Measurements from ENCODE around the gene C9orf152. TPM values are rescaled to one million over a fixed set of nuclear protein-coding genes. Genes with fewer than 3 reads are reported as not detected.
"Not testable (repeated sequence)": the region's sequence is repeated elsewhere in the genome, so short reads cannot be mapped to it uniquely, and the experiment has no call there.

Gene C9orf152
- total RNA-seq, 2 donors from 2014 or later = not detected

DNA sequence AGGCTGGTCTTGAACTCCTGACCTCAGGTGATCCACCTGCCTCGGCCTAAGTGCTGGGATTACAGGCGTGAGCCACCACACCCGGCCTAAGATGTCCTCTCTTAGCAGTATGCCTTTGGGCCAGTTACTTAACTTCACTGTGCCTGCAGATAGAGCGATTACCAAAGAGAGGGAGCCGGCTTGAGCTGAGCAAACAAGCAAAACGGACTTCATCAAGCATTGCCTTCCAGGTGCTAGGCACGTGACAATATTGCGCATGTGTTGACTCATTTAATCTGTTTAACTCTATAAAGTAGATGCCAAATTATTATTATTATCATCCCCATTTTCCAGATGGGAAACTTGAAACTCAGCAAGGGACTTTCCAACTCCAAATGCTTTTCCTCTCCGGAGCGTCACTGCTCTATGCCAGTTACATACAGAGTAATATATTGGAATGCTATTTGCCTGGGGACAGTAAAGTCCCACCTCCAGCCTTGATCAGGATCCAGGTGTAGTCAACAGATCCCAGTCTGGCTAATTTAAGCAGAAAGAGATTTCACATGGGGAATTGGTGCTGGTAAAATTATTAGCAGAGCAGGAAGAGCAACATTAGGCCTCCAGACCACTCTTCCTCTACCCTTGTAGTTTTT is 5.6 kb upstream of the C9orf152 start:
- DNase-seq (ENCODE audit: low spot score) = no peak
- Histone ChIP-seq H3K36me3 (no peaks in the 10 kb centered on the region), H3K27ac (no peak overlapping the region), H3K4me3 (no peak overlapping the region), H3K4me1 (no peaks in the 10 kb centered on the region), H3K9me3 (peaks cover 0 to 5% of the 10 kb centered on the region in 2 donors), H3K27me3 (no peaks in the 10 kb centered on the region)
- TF ChIP-seq, protein P1, sequence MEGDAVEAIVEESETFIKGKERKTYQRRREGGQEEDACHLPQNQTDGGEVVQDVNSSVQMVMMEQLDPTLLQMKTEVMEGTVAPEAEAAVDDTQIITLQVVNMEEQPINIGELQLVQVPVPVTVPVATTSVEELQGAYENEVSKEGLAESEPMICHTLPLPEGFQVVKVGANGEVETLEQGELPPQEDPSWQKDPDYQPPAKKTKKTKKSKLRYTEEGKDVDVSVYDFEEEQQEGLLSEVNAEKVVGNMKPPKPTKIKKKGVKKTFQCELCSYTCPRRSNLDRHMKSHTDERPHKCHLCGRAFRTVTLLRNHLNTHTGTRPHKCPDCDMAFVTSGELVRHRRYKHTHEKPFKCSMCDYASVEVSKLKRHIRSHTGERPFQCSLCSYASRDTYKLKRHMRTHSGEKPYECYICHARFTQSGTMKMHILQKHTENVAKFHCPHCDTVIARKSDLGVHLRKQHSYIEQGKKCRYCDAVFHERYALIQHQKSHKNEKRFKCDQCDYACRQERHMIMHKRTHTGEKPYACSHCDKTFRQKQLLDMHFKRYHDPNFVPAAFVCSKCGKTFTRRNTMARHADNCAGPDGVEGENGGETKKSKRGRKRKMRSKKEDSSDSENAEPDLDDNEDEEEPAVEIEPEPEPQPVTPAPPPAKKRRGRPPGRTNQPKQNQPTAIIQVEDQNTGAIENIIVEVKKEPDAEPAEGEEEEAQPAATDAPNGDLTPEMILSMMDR (IDR thresholded peaks at IDR 0.05) = no peak

DNA sequence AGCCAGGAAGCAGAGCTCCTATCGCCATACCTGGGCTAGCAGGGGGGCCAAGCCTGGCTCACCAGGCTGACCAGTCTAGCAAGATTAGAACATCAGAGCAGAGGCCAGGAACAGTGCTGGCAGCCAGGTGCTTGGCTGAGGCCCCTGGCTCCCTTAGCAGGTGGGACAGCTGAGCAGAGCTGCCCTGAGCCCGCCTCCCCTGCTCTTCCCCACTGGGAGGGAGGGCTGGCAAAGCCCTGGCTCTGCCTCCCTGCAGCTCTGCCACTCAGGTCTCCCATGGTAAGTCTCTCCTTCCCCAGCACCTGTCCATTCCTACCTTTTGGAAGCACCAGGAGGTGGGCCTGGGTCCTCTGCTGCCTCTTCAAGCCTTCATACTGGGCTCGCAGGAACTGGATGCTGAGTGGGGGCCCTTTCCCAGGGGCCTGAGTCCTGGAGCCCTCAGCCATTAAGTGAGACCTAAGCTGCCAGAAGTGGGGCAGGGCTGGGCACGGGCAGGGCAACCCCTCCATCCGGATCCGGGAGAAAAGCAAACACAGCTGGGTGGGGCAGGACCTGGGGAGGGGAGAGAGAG is 803 bp downstream of the C9orf152 start:
- H3K9me3 ChIP-seq = peaks cover 0 to 5% of the 10 kb centered on the region in 2 donors
- no peak overlapping the region for H3K4me3 ChIP-seq
- H3K27ac ChIP-seq = no peak overlapping the region
- no peak for DNase-seq (ENCODE audit: low spot score)
- H3K27me3 ChIP-seq = no peaks in the 10 kb centered on the region
- no peaks in the 10 kb centered on the region for H3K36me3 ChIP-seq
- H3K4me1 ChIP-seq = no peaks in the 10 kb centered on the region
- TF ChIP-seq, protein P1 (IDR thresholded peaks at IDR 0.05) = no peak

DNA sequence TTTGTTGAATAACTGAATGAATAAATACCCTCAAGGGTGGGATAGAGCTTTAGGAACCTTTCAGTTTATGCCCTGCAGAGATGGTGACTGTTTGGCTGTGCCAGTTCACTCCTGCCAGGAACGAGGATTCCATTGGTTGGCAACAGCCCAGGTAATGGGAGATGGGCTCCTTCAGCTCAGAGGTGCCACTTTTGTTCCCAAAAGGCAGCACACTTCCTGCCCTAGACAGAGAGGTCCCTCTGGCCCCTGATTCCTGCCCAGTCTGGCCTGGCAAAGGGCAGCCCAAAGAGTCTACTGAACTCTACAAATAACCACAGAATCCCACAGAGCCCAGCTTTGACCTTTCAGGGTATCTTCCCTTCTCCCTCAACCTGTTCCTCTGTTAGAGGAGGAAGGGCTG is 1.6 kb downstream of the C9orf152 start:
- Histone ChIP-seq H3K27me3 (no peaks in the 10 kb centered on the region), H3K9me3 (peaks cover 0 to 1% of the 10 kb centered on the region in 2 donors), H3K4me3 (no peak overlapping the region), H3K36me3 (no peaks in the 10 kb centered on the region), H3K4me1 (no peaks in the 10 kb centered on the region), H3K27ac (no peak overlapping the region)
- TF ChIP-seq, protein P1 (IDR thresholded peaks at IDR 0.05) = no peak
- no peak for DNase-seq (ENCODE audit: low spot score)

DNA sequence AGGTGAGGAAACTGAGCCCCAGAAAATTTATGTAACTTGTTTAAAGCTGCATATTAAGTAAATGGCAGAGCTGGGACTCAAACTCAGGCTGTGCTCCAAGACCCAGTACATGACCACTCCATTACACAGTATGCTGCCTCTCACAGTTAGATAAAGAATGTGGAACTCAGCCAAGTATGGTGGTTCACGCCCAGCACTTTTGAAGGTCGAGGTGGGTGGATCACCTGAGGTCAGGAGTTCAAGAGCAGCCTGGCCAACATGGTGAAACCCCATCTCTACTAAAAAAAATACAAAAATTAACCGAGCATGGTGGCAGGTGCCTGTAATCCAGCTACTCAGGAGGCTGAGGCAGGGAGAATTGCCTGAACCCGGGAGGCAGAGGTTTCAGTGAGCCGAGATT is 2.3 kb downstream of the C9orf152 start:
- not testable (repeated sequence) for H3K27me3 ChIP-seq

DNA sequence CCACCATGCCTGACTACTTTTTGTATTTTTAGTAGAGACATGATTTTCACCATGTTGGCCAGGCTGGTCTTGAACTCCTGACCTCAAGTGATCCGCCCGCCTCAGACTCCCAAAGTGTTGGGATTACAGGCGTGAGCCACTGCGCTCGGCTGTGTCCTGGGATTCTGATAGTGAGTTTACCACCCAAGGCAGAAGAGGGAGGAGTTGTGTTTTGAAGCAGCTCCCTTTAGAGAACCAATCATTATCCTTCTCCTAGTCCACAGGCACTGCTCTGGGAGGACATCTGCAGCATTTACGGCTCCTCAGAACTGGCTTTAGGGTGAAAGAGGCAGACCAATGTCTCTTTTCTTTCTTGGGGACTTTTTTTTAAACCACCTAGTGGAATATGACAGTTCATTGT is 5.7 kb downstream of the C9orf152 start:
- Histone ChIP-seq H3K36me3 (no peaks in the 10 kb centered on the region), H3K4me1 (no peaks in the 10 kb centered on the region), H3K4me3 (no peak overlapping the region), H3K9me3 (no peaks in the 10 kb centered on the region), H3K27me3 (no peaks in the 10 kb centered on the region), H3K27ac (no peak overlapping the region)
- no peak for DNase-seq (ENCODE audit: low spot score)
- TF ChIP-seq, protein P1 (IDR thresholded peaks at IDR 0.05) = no peak

More for the DNA sequence above, 2.3 kb downstream of the C9orf152 start:
- not testable (repeated sequence) for H3K9me3 ChIP-seq; H3K4me3 ChIP-seq; DNase-seq (ENCODE audit: low spot score); H3K4me1 ChIP-seq; H3K36me3 ChIP-seq; H3K27ac ChIP-seq

DNA sequence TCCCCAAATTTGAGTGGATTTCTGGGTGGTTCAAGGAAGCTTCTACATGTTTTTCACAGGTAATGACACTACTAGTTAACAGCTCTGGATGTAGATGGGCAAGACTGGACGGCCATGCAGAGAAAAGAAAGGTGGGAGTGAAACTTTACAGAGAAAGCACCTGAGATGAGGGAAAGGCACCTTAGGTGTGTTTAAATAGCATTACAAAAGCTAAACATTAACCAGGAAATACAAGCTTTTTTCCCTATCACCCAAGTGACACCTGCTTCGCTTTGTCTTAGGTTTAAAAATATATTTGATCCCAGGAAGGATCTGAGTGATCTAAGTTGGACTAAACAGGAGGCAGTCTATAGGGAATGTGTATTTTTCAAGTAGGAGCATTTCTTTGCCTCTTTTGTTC is 8.3 kb downstream of the C9orf152 start:
- no peaks in the 10 kb centered on the region for H3K9me3 ChIP-seq
- no peak for DNase-seq (ENCODE audit: low spot score)
- TF ChIP-seq, protein P1 (IDR thresholded peaks at IDR 0.05) = no peak

More for the DNA sequence above, 8.3 kb downstream of the C9orf152 start:
- Histone ChIP-seq H3K36me3 (no peaks in the 10 kb centered on the region), H3K27ac (no peak overlapping the region), H3K4me1 (no peaks in the 10 kb centered on the region), H3K27me3 (no peaks in the 10 kb centered on the region), H3K4me3 (no peak overlapping the region)
